NCI-H1930 (cell line): ENCODE results near the gene MRM1.

Experiments
- DNase-seq, 2 experiments: peaks; one replicate each; lab custom pipeline; 2025; lab: John Stamatoyannopoulos, UW

MRM1 gene

DNA sequence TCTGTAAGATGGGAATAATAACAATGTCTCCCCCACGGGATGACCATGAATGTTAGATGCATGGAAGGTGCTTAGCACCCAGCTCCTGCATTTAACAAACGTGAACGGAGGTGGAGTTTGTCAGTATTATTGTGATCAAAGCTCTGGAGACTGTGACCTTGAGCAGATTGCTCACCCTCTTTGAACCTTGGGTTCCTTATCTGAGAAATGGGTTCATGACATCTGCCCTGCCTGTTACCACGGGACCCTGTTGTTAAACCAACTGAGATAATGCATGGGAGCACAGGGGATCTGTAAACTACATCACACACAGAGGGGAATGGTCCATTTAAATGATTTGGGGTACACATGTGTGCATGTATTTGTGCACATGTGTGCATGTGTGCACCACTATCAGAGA, 29.6 kb downstream of the MRM1 start:
- no peak for DNase-seq

GRCh38 chr17:36632916-36633771, 31.8 kb downstream of the MRM1 start:
- DNase-seq, result no peak

DNA sequence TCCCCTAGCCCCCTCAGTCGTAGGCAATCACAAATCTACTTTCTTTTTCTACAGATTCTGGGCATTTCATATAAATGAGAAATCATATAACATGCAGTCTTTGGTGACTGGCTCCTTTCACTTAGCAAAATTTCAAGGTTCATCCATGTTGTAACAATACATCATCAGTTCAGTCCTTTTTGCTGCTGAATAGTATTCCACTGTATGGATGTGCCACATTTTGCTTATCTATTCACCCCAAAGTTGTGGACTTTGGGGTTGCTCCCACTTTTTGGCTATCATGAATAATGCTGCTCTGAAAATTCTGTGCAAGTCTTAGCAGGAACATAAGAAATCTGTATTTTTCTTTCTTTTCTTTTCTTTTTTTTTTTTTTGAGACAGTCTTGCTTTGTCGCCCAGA, 39.0 kb downstream of the MRM1 start:
- no peak for DNase-seq

- no peak for DNase-seq
Measured at GRCh38 chr17:36640836-36641235, 39.5 kb downstream of the MRM1 start.

DNA sequence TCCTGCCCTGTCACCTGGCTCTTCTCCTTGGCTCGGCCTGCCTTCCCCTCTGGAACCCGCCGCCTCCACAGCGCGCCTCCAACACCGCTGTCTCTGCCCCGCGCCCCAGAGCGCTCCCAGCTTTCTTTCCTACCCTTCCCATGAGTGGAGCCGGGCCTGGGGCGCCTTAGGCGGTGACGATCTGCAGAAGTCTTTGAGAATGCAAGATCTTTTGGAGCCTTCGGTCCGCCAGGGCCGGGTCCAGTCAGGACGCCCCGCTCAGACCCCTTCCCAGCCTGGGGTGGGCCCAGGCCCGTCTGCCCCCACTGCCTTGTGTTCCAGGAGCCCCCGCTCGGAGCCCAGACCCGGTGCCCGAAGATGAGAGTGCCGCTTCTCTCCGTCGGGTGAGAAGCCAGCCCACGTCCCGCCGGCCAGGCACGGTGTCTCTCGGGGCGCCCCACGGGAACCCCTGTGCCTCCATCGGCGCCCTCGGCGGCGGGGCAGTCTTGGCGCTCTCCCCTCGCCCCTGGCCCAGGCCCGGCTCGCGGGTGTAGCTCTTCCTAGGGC, 40.0 kb downstream of the MRM1 start:
- no peak for DNase-seq

- DNase-seq, result no peak
Measured at GRCh38 chr17:36641877-36642845, 40.8 kb downstream of the MRM1 start.

DNA sequence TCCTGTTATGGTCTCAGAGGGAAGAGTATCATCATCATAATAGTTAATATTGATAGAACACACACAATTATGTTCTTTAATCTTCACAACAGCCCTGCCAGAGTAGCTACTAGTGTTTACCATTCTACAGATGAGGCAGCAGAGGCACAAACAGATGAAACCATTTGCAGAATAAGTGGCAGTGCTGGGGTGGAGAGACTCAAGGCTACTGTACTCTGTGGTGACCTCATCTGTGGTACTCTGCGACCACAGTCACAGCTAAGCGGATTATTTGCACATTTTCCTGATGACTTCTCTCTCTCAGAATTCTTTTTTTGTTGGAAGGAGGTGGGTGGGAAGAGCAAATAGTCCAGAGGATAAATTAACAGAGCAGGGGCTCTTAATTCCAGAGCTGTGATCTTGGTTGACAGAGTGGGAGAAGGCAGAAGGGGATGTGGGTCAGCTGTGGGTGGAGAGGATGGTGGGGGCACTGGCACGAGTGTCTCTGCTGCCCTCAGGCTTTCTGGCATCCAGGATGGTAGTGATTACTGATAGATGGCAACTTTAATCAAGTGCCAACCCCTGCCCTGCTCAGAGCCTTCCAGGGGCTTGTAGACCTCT, 41.8 kb downstream of the MRM1 start:
- DNase-seq, result no peak

DNA sequence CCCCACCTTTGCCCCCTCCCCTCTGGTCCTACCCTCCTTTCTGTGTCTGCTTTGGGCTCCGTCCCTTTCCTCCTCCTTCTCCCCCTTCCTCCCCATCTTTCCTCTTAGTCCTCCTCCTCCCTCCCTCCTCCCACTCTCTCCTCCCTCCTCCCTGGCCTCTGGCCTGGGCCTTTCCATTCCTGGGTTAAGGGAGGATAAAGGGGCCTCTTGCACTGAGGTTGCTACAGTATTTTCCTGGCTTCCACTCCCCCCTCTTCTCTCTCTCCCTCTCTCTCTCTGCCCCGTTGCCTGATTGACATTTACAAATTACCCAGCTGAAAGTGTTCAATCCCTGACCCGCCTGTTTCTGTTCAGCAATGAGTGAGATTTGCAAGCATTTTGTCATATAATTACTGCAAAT, 44.0 kb downstream of the MRM1 start:
- DNase-seq, result no peak

- no peak for DNase-seq
Measured at GRCh38 chr17:36647636-36648035, 46.3 kb downstream of the MRM1 start.

DNA sequence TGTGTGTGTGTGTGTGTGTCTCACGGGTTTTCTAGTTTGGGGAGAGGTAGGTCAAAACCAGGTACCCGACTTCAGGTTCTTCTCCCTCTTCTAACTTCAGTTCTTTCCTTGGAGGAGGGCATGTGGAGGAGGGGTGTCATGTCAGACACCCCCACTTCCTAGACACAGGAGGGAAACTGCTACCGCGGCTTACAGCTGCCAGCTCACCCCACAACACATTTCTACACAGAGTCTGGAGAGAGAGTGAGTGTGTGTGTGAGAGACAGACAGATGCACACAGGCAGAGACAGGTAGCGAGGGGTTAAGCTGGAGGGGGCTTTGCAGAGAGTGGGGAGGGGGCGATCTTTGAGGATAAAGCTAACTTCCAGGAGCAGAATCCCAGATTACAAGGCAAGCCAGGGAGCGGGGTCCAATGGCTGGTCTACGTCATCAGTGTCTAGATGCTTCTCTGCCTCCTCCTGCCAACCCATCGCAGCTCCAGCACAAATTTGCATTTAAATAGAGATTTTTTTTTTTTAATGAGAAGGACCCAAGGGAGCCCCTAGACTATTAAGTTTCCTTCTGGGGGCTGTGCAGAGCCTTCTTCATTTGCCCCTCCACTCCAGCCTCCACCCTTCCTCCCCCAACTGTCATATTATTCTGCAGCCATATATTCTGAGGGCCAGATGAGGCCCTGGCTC, 48.9 kb downstream of the MRM1 start:
- DNase-seq, result no peak

- DNase-seq, result no peak
Measured at GRCh38 chr17:36653374-36653773, 52.0 kb downstream of the MRM1 start.

GRCh38 chr17:36653856-36654255, 52.5 kb downstream of the MRM1 start:
- no peak for DNase-seq

DNA sequence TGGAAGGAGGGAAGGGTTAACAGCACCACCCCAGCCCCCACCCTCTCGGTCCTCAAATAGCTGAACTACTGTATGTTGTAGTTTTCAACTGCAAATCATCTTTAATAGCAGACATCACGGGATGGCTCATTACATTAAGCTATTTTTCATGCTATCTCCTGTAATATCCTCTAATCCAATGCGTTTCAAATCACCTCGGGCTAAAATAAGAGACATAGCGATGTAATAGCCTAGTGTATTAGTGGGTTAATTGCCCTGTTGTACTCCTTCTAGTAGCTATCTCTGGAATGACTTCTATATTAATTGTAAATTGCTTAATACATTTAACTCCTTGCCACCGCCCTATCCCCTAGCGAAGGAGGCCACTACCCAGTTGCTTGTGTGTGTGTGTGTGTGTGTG, 54.3 kb downstream of the MRM1 start:
- no peak for DNase-seq

DNA sequence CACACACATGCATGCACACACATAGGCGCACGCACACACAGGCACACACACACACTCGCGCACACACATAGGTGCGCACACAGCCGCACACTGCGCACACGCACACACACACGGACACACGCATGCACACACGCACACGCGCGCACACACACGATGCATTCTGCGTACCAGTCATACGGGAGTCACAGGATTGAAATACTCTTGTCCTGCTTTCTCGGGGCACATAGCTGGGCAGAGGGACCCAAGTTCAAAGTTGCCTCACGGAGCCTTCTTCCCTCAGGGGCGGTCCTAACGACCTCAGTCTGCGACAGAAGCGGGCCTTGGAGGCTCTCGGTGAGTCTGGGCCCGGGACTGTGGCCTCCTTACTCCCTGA, 56.0 kb downstream of the MRM1 start:
- no peak for DNase-seq

DNA sequence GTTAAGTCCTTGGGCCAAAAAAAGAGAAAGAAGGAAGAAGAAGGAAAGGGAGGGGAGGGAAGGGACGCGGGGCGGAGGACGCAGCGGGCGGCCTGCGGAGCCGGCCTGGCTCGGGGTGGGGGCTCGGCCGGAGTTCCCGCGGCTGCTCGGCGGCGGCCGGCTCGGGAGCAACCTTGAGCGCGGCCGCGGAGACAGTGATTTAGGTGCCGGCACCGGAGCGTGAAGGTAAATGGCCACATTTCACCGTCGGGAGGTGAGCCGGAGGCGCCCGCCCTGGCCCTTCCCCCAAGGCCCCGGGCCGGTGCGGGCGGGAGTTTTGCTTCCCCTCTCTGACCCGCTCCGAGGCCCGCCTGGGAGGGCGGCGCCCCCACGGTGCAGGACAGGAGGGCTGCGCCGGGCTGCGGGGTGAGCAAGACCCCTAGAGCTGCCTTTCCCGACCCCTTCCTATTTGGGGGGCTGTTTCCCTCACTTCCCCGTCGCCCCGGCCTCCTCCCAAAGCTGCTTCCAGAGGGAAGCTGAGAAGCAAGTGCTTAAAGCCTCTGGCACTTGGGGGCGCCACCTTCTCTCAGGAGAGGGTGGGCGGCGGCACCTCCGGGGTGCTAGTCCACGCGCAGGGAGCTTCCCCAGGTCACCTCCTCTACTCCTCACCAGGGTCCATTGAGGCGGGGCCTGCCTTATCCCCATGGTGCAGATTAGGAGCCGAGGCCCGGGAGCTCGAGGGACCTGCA, 56.5 kb downstream of the MRM1 start:
- no peak for DNase-seq
